HTERT RPE-1 (cell line): ENCODE measurements around the gene OAS3.
"Not testable (repeated sequence)": the region's sequence is repeated elsewhere in the genome, so short reads cannot be mapped to it uniquely, and the experiment has no call there.

ENCODE experiments used
- in situ Hi-C: fragments of 300-500 bp; cut with MboI; formaldehyde crosslinking; loops from 4 replicates; pipeline ENCODE4 v1.14.3; 2020; ENCODE audit warnings: low sequenced_read_pairs

OAS3 gene

DNA sequence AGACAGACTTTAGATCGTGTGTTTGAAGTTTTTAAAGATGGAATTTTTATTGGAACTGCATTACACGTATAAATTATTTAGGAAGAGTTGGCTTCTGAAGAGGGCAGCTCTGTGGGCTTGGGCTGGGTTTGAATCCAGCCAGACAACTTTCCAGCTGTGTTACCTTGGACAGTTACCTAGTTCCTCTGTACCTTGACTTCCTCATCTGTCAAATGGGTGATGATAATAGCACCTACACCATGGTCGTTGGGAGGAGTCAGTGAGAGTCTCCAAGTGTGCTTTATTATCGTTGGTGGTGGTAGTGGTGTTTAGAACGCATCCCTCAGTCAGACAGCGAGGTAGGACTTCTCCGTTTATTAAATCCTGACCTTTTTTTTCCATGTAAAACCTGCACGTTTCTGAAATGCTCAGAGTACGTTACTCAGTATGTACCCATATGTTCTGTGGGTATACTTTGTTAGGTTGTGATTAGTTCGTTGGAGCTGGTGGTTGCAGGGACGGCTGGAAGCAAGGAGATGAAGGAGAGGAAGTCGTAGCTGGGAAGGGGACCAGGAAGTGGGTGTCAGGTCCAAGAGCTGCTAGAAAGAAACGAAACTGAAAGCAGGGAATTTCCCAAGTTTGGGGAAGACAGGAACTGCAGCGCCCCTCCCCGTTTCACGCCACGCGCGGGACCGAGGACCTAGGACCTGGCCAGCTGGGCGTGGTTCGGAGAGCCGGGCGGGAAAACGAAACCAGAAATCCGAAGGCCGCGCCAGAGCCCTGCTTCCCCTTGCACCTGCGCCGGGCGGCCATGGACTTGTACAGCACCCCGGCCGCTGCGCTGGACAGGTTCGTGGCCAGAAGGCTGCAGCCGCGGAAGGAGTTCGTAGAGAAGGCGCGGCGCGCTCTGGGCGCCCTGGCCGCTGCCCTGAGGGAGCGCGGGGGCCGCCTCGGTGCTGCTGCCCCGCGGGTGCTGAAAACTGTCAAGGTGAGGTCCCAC lies at the start of gene OAS3:
TSS of gene OAS3 (plus strand) at position 734 of the 979 bp plus-strand sequence. CDS start at position 791, 57 bp downstream.
- in situ Hi-C loops: no loop called here

- in situ Hi-C loops: no loop called here
These were observed 46.9 kb upstream of the OAS3 start for GRCh38 chr12:112891093-112892024.

DNA sequence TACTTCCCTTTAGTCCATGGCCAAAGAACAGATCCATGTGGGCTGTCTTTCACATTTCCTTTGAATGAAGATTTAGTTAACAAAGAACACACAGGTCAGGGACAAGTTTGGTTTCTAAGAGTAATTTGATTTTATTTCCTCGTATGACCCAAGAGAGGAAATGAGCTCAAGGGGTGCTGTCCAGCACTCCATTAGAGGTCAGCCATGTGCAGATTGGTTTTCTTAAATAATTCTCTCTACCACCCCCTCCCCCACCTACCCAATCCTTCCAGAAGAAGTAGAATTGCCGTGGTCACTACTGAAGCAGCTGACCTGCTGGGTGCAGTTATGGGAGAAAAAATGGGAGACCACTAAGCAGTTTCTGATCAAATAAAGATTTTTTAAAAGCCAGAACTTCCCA lies 45.4 kb upstream of the OAS3 start:
- in situ Hi-C loops: no loop called here

GRCh38 chr12:112894128-112894527 lies 44.1 kb upstream of the OAS3 start:
- in situ Hi-C loops: no loop called here

- in situ Hi-C loops: no loop called here
These were observed 39.9 kb upstream of the OAS3 start for GRCh38 chr12:112898380-112898779.

DNA sequence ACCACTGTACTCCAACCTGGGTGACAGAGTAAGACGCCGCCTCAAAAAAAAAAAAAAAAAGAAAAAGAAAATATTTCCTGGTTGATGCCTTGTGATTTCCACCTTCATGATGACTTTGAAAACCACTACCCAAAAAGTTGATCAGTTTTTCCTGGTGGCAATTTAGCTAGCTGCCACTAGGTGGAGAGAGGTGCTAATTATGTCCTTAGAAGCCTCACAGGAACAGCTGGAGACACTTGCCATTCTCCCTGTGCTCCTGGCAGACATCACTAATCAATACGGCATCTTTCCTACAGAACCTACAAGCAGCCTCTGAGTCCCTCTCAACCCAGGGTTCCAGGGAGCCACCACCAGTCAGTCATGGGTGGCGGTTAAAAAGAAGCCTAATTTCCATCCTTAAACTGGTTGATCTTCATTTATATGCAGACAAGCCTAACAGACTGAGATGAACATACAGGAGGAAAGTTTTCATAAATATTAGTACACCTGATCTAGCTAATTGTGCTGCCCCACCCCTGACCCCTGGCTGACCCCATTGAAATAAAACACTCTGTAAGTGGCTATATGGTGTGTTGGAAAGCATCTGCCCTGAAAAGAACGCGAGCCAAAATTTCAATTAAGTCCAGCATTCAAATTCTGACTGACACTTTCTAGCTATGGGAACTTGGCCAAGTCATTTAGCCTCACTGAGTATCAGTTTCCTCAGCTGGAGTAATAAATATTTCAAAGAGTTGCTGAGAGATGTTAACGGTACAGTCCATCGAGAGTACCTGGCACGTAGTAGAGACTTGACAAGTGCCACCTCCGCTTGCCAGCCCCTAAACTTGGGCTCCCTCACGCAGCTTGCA lies 37.8 kb upstream of the OAS3 start:
- in situ Hi-C loops: no loop called here

- in situ Hi-C loops: no loop called here
These were observed 37.0 kb upstream of the OAS3 start for GRCh38 chr12:112901271-112901670.

DNA sequence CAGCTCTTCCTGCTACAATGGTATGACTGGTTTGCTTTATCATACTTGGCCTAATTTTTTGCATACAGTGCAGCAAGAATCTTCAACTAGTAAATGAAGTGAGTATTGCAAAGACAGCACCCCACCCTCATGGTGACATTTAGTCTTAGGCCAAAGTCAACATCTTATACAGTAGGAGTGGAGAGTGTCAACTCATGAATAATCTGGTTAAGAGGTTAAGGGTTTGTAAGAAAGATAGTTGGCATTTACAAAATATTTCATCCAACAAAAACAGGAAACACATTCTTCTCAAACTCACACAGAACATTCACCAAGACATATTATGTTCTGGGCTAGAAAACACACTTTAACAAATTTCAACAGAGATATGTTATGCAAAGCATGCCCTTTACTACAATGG lies 33.7 kb upstream of the OAS3 start:
- in situ Hi-C loops: no loop called here

DNA sequence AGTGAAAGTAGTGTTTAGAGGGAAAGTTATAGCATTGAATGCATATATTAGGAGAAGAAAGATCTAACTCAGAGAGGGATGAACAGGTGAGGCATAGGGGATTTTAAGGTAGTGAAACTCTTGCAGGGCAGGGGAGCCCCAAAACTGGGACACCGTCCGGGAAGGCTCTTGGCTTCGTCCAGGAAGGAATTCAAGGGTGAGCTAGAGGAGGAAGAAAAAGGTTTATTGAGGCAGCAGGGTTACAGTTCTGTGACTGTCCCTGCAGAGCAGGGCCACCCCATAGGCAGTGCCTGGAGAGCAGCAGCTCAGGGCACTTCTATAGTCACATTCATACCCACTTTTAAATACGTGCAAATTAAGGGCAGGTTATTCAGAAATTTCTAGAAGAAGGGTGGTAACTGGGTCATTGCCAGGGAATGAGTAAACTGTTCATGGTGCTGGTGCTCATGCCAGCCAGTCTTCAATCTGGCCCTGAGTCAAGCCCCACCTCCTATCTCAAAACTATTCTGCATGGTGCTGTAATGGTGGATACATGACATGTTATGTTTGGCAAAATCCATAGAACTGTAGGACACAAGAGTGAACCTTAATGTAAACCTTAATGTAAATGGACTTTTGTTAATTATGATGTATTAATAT lies 32.7 kb upstream of the OAS3 start:
- in situ Hi-C loops: no loop called here

- in situ Hi-C loops: no loop called here
These were observed 31.4 kb upstream of the OAS3 start, which contains the start of gene OAS1 for GRCh38 chr12:112906712-112907414. Gene OAS1 (plus strand): TSS chr12:112906962. CDS start chr12:112907040, 78 bp downstream.

DNA sequence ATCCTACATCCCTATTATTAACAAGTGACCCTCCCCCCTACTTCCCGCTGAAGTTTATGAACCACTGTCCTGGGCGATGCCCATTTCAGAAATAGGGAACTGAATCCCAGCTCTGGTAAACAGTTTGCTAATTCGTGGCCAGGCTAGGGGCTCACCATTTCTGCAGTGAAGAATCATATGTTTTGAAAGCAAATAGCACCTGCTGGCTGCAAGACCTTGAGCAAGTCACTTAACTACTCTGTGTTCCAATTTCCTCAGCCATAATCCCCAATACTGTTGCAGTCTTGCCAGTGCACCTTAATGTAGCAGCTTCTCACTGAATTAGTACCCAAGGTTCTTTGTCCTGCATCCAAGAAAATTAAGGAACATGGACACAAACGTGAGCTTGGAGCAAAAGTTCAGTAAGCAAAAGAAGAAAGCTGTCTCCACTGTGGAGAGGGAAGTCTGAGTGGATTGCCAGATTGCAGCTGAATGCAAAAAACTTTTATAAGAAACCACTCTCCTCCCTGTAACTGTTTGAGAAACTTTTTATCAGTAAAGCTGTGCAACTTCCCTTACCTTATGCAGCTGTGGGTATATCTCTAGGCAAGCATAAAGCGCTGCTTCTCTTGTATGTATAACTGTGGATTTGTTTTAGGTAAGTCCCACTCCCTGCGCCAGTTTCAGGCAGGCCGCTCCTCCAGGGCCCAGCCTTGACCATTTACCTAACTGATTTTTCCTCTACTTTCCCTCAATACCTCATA lies 30.7 kb upstream of the OAS3 start:
- in situ Hi-C loops: no loop called here

DNA sequence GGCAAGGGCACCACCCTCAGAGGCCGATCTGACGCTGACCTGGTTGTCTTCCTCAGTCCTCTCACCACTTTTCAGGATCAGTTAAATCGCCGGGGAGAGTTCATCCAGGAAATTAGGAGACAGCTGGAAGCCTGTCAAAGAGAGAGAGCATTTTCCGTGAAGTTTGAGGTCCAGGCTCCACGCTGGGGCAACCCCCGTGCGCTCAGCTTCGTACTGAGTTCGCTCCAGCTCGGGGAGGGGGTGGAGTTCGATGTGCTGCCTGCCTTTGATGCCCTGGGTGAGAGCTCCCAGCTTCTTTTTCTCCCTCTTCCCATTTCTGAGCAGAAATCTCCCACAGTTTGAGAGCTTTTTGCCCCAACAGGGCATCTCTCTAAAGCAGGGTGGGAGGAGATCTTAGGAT lies 29.7 kb upstream of the OAS3 start:
- in situ Hi-C loops: no loop called here

GRCh38 chr12:112909693-112910092 lies 28.6 kb upstream of the OAS3 start:
- in situ Hi-C loops: no loop called here

DNA sequence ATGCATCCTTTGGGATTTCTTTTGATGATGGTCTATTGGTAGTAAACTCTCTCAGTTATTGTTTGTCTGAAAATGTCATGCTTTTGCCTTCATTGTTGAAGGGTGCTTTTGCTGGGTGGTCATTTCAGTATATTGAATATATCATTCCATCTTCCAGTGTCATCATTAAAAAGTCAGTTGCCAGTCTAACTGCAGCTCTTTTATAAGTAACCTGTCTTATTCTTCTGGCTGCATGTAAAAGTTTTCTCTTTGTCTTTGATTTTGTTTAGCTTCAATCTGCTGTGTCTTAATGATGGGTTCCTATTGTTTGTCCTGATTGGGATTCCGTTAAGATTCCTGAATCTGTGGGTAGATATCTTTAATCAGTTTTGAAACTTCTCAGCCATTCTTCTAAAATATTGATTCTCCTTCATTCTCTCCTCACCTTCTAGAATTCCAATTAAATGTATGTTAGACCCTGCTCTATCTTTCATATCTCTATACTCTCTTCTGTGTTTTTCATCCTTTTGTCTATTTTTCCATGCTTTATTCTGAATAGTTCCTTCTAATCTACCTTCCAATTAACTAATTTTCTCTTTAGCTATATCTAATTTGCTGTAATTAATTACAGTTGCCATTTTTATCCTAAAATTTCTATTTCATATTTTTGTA lies 25.1 kb upstream of the OAS3 start:
- in situ Hi-C loops: no loop called here

- in situ Hi-C loops: not testable (repeated sequence)
These were observed 24.4 kb upstream of the OAS3 start for GRCh38 chr12:112913888-112914287.

DNA sequence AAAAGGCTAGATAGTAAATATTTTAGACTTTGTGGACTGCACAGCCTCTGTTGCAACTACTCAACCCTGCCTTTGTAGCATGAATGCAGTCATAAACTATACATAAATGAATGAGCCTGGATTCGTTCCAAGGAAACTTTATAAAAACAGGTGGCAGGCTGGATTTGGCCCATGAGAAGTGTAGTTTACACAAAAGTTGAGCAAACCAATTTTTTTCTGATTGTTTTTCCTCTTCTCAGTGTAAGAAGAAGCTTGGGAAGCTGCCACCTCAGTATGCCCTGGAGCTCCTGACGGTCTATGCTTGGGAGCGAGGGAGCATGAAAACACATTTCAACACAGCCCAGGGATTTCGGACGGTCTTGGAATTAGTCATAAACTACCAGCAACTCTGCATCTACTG lies 22.0 kb upstream of the OAS3 start:
- in situ Hi-C loops: no loop called here

- in situ Hi-C loops: no loop called here
These were observed 19.2 kb upstream of the OAS3 start for GRCh38 chr12:112919121-112919520.

GRCh38 chr12:112924986-112925385 lies 13.3 kb upstream of the OAS3 start:
- in situ Hi-C loops: no loop called here
